ENCODE measurements around the gene MPDZ. TPM values are rescaled to one million over a fixed set of nuclear protein-coding genes. Genes with fewer than 3 reads are reported as not detected.

MPDZ gene
- total and polyA plus RNA-seq, 2 of the 13 experiments (the other 11 are each of a cell fraction or from before 2014, with no cell fraction given): 12.4 to 14.7 TPM

- Histone ChIP-seq H3K27ac (ENCODE audit: extremely low read length, insufficient read depth, low read length) (peak overlapping the region; percentile 56), H3K9me3 (ENCODE audit: low read length) (no peaks in the 10 kb centered on the region), H2AFZ (ENCODE audit: low read length) (no peak overlapping the region), H3K9ac (ENCODE audit: insufficient read depth, low read depth, low read length) (peak overlapping the region; percentile 70), H3K36me3 (replicated peaks in 1 of 2; ENCODE audit: control insufficient read depth in 1 of 2, insufficient read depth in 2 of 2, low read length in 2 of 2) (no peaks in the 10 kb centered on the region), H3K79me2 (ENCODE audit: insufficient read depth, low read length) (peaks cover 5% of the 10 kb centered on the region), H4K20me1 (ENCODE audit: insufficient read depth, low read length) (no peaks in the 10 kb centered on the region), H3K4me1 (ENCODE audit: insufficient read depth, low read length) (peaks cover 19% of the 10 kb centered on the region), H3K4me2 (ENCODE audit: low read depth, low read length) (peak overlapping the region; percentile 83), H3K27me3 (ENCODE audit: control insufficient read depth in 1 of 2, insufficient read depth in 2 of 2, low read length in 2 of 2) (no peaks in the 10 kb centered on the region), H3K4me3 (replicated peaks in 1 of 3; ENCODE audit: insufficient read depth in 1 of 3, low read depth in 2 of 3, low read length in 3 of 3) (peak overlapping the region; percentile 71 to 91 (median 81))
- ChIA-PET CTCF (ENCODE audit: low intra/inter-chr PET ratio, low total read pairs) (no interaction called here), POLR2A (no interaction called here)
- ATAC-seq (no peak; the same call in 2 of the 3 replicates), DNase-seq (ENCODE audit: low spot score) (peak; percentile 11), FAIRE-seq (no peak)
- 53% methylated on average over 4 of the region's 10 CpGs for WGBS (ENCODE audit: low lambda C conversion rate)
- TSS peak; percentile 43 for BruUV-seq (replicated peaks)
- intact Hi-C loops (cut with micrococcal nuclease; ENCODE audit: unreplicated experiment) (no loop called here), in situ Hi-C loops (cut with HindIII; ENCODE audit: extremely low pct_ligation_motif_present, low pct_unique_long_range_greater_than_20kb) (no loop called here)
- TF ChIP-seq KDM6A (CRISPR knock-in tag; IDR thresholded peaks at IDR 0.05; ENCODE audit: low read depth): no peak
- TF ChIP-seq ZNF546 (CRISPR knock-in tag; conservative IDR thresholded peaks at IDR 0.05): no peak
- TF ChIP-seq ZNF20 (CRISPR knock-in tag; IDR thresholded peaks at IDR 0.05): no peak
These were observed 1.5 kb downstream of the MPDZ start for GRCh38 chr9:13278023-13278367.

DNA sequence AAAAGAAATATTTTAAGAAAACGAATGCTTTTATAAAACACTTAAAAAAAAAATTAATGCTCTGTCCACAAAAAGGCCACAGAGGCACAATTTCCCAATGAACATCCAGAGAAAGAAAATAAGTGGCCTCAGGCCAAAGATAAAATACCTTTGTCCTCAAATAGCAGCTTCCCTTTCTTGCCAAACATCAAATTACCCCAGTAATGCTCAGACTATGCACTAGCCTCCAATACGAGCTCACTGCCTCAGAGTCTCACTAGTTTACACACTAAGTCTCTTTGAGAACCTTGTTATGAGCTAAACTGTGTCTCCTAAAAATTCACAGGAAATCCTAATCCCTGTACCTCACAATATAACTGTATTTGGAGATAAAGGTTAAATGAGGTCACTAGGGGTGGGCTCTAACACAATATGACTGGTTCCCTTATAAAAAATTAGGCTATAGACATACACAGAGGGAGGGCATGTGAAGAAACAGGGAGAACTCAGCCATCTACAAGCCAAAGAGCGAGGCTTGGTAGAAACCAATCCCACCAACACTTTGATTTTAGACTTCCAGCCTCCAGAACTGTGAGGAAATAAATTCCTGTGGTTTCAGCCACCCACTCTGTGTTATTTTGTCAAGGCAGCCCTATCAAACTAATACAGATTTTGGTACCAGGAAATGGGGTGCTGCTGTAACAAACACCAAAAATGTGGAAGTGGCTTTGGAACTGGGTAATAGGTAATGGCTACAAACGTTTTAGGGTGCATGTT, 4.4 kb downstream of the MPDZ start:
- Histone ChIP-seq H3K9ac (ENCODE audit: insufficient read depth, low read depth, low read length) (no peak overlapping the region), H2AFZ (ENCODE audit: low read length) (no peak overlapping the region), H3K36me3 (replicated peaks in 1 of 2; ENCODE audit: control insufficient read depth in 1 of 2, insufficient read depth in 2 of 2, low read length in 2 of 2) (no peaks in the 10 kb centered on the region), H3K4me2 (ENCODE audit: low read depth, low read length) (no peak overlapping the region), H4K20me1 (ENCODE audit: insufficient read depth, low read length) (no peaks in the 10 kb centered on the region), H3K9me3 (ENCODE audit: low read length) (no peaks in the 10 kb centered on the region), H3K27ac (ENCODE audit: extremely low read length, insufficient read depth, low read length) (no peak overlapping the region), H3K79me2 (ENCODE audit: insufficient read depth, low read length) (peaks cover 5% of the 10 kb centered on the region), H3K4me3 (replicated peaks in 1 of 3; ENCODE audit: insufficient read depth in 1 of 3, low read depth in 2 of 3, low read length in 3 of 3) (no peak overlapping the region), H3K27me3 (ENCODE audit: control insufficient read depth in 1 of 2, insufficient read depth in 2 of 2, low read length in 2 of 2) (no peaks in the 10 kb centered on the region), H3K4me1 (ENCODE audit: insufficient read depth, low read length) (peaks cover 18% of the 10 kb centered on the region)
- FAIRE-seq: no peak
- CTCF ChIA-PET (ENCODE audit: low intra/inter-chr PET ratio, low total read pairs): no interaction called here
- no TSS peak for BruUV-seq (replicated peaks)
- WGBS (ENCODE audit: low lambda C conversion rate): 79% methylated on average over 4 of the region's 4 CpGs
- intact Hi-C loops (cut with micrococcal nuclease; ENCODE audit: unreplicated experiment): no loop called here
- ATAC-seq: no peak
- no peak for DNase-seq (ENCODE audit: low spot score)
- POLR2A ChIA-PET: no interaction called here
- in situ Hi-C loops (cut with HindIII; ENCODE audit: extremely low pct_ligation_motif_present, low pct_unique_long_range_greater_than_20kb): no loop called here
- TF ChIP-seq ZNF30 (CRISPR knock-in tag; IDR thresholded peaks at IDR 0.05): no peak
- no peak for TF ChIP-seq SCMH1 (CRISPR knock-in tag; IDR thresholded peaks at IDR 0.05; ENCODE audit: borderline replicate concordance)
- TF ChIP-seq ZNF12 (CRISPR knock-in tag; IDR thresholded peaks at IDR 0.05): peak; percentile 81
- no peak for TF ChIP-seq SRSF4 (IDR thresholded peaks at IDR 0.05; ENCODE audit: low read depth, low read length, poor library complexity, severe bottlenecking)
